Activated CD4-positive, alpha-beta T cell treated with anti-CD3 and anti-CD28 coated beads, Interleukin-2, amount 50 U/mL, for 1 hour (primary cell): ENCODE measurements around the gene VSTM4.

ENCODE experiments used
- DNase-seq: peaks from one replicate; pipeline ENCODE4 v3.0.0-alpha.2; 2020

The VSTM4 gene

DNA sequence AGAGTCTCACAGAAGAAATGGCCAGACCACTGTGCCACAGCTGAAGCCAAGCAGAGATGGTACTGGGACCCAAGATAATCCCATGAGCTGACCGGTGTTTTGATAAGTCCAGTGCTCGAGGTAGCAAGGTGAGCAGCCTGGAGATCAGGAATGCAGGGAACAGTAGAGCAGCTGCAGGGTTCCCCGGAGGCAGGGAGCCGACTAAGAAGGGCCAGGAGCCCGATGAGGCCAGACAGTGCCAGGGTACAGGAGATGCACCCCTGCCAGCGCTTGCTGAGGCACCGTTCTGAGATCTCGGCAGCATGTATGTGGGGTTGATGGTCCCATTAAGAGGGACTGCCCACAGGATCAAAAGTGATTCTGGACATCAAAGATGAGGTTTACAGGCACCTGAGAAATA is 47.1 kb downstream of the VSTM4 start:
- no peak for DNase-seq

DNA sequence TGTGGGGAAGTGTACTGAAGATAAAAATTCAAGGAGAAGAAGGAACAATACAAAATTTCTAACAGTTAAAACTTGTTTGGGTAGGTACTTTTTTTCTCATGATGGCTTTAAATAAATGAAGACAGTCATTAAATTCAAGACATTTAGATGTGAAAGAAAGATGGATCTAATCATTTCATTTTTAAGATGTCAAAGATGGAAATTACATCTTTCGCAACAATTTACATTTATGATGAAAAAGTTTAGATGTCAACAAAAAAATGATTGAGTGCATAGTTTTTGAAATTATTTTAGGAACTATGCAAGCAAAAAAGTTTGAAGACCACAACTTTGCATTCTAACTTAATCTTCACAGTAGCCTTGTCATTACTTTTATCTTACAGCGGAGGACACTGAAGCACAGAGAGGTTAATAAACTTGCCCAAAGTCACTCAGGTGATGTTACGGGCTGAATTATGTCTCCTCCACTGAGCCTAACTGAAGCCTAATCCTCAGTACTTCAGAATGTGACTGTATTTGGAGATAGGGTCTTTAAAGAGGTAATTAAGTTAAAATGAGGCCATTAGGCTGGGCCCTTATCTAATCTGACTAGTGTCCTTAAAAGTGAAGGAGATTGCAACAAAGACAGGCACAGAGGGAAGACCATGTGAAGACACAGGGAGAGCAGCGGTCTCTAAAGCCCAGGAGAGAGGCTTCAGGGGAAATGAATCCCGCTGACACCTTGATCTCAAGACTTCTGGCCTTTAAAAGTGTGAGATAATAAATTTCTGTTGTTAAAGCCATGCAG is 48.2 kb downstream of the VSTM4 start:
- DNase-seq: no peak

DNA sequence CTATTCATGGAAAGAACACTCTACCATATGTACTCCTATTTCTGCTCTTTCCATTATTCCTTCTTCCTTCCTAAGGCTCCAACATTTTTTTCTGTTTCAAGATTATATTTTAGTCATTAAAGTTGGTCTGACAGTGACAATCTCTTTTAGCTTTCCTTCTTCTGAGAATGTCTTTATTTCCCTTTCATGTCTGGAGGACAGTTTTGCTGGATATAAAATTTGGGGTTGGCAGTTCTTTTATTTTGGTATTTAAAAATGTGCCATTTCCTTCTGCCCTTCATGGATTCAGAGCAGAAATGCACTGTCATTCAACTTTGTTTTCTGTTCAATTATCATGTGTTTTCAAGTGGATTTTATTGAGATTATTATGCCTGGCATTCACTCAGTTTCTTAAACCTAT is 53.1 kb downstream of the VSTM4 start:
- DNase-seq: no peak

DNA sequence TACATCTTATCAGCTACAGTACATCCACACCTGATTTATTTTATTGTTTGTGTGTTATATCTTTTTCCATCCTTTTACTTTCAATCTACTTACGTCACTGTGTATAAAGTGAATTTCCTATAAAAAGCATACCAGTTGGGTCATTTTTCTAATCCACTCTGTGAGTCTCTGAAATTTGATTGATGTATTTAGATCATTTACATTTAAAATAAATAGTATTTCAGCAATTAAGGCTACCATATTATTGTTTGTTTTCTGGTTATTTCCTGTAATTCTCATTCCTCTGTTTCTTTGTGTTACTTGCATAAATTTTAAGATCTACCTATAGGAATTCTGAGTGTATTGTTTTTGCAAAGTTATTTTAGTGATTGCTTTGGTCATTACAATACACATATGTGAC is 53.7 kb downstream of the VSTM4 start:
- no peak for DNase-seq

DNA sequence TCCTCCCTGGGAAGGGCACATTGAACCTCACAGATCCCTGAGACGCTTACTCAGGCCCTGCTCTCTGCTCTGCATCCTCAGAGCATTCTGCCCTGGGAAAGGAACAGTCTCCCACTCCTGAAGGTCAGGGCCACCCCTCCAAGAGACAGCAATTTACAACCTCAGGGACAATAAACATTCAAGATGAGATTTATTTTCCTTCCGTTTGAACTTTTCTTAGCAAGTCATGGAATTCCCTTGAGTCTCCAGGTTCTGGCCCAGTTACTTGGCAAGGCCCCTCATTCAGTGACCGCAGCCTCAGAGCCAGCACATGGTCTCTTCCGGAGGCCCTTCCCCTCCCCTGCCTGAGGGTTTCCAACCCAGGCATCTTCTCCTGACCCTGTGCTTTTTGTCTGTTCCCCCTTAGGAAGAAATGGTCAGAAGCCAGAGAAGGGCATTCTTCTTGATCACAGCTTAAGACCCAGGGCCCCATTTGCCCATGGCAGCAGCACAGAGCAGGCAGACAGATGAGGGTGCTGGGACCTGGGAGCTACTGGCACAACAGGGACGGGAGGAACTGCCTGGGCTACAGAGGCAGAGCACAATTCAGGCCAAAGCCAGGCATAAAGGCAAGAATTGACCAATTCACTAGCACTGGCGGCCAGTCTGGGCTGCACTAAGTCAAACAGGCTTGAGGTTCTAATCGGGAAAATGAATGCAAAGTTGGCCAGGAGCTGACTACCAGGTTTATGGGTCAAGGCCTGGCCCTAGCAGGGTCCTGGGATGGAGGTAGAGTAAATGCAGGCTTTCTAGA is 56.7 kb downstream of the VSTM4 start:
- no peak for DNase-seq

DNA sequence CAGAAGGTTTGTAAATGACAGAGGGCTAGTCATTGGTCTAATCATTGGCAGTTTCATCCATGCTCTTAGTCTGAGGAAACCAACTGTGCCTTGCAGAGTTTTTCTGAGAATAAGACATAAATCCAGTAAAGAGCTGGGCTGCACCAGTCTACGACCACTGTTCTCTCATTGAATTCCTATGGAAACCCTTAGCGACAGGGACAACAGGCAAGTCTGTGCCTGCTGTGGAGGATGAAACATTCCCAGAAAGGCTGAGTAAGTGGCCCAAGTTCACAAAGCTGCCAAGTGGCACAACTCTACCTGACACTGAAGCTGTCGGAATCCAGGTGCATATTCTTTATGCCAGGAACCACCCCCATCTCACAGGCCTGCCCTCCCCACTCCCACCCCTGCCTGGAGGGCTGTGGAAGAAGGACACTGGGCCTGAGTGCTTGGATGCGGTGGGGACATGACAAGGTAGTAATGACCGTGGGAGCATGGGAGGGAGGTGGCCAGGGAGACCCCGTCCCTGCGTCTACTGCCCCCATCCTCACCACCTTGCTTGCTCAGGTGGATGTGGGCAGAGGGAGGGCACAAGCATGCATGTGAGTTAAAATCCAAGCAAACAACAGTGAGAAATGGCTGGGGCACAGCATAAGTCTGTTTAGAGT is 58.0 kb downstream of the VSTM4 start:
- DNase-seq: no peak

DNA sequence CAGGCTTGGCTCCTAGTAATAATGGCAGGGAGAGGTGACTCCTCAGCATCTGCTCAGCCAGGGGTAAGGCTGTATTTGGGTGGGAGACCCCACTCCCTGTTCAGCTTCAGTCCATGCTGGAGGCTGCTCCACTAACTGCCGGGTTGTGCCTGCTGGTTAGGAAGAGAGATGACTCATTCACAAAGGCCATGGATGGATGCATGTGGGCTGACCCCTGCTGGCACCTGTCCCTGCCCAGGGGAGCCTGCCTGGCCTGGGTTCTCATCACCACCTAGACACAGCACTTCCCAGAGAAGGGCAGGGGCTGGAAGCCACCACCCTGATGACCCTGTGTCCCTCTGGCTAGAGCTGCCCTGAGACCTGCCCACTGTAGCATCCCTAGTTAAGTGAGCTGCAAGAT is 59.0 kb downstream of the VSTM4 start:
- DNase-seq: no peak

DNA sequence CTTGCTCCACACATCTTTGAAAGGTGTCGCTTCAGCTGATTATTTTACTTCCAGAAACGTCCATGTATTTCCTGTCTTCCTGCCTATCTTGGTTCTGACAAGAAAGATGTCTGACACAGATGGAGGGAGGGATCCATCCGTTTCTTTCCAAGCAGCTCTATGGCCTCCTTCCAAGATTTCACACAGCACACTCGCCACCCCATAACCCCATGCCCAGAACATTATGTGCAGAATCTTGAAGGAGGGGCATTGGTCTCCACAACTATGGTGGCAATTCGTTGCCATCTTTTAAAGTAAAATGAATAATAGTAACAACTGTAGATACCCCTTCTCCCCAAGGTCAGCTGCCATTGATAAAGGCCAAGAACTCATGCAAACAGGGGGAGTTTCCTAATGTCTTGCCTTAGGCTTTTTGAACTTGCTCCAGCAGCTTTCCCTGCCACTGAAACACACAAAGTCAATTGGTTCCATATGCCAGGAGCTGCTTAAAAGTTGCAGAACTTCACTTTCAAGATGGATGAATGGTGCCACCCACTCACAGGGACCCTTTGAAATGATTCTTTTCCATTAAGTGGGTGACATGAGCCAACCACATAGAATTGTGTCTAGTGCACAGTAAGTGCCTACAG is 60.0 kb downstream of the VSTM4 start:
- no peak for DNase-seq

DNA sequence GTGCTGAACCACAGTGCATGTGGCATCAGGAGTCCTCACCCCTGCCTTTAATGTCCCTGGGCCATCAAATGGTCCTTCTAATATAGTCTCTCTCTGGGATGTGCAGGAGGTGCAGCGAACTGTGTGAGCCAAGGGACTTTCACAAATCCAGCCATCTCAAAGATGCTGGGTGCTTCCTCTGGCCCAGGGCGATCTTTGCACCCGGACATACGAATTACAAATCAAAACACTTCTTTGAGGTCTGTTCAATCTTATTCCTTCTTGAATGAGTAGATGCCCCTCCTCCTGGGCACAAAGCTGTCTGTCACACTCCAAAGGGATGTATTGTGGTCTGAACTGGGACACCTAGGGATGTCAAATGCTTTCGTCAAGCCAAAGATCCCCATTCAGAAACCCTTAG is 60.6 kb downstream of the VSTM4 start:
- DNase-seq: no peak

DNA sequence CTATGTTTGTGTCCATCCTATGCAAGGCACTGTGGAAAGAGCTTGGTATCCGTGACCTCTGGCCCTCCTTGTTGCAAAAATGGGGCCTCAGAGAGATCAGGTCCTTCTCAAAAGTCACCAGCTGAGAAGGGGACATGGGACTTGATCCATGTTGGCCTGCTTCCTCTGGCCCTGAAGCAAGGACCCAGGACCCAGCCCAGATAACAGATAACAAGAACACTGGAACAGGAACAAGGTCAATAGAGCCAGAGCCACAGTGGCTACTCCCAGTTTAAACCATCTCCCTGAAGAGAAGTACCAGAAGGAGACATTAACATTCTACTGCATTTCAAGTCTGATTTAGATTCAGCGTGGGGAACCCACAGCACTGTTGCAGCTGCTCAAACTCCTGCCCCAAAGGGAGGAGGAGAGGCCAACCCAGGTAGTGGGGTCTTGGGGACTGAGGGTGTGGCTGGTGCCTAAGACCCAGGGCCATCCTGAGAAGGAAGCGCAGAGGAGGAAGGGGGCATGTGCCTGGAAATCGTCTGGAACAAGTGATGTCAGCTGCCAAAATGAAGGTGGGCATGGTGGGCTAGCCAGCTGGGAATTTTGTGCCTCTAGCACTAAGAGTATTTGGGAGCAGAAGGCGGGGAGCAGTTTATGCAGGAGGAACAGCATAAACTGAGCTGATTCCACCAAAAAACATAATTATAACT is 61.2 kb downstream of the VSTM4 start:
- DNase-seq: no peak

DNA sequence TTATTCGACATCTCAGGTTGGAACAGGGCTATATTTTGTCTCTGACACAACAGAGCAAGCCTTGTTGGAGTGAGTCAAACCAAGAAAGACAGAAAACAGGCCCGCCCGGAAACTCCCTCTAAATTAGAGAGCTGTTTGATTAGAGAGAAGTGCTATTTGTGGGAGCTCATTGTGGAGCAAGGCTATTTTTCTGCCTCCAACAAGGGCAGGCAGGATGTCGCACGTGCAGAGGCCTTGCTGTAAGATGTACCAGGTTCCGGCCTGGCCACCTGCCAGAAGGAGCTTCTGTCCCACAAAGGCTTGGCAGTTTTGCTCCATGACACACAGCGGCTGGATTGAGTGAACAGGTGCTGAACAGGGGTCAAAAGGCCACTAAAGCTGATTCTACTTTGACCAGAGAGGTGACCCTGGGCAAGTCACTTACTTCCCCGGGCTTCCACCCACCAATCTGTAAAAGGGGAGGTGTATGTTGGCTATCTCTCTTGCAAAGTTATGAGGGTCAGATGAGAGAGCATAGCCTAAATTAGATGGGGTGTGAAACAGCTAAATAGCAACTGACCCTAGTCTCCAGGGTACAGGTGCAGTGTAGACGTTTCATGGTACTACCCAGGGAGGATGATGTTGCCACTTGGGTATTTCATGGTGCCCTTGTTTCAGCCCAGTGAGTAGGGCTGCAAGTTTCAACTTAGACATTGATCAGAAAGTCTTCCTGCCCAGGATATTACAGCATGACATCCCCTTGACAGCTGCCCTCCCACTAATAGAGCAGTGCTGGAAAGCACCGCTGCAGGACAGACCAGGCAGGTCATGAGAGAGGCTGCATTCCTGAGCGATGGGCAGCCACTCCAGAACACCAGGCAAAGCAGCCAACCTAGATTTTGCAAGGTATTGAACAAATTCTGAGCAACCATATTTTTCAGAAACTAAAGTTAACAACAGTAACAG is 62.0 kb downstream of the VSTM4 start:
- no peak for DNase-seq

DNA sequence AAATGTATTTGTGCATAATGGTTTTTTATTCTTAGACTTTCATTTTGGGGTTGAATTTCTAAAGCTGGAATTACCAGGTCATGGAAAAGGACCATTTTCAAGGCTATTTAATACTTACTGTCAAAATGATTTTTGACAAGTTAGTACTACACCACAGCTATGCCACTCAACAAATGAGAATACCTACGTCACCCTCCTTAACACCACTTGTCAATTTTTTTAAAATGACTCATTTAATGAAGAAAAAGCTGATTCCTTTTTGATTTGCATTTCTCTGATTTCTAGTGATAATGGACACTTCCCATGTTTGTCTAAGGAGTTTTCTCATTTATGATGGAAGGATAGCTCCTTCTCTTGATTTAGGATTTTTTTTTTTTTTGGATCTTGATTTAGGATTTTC is 63.3 kb downstream of the VSTM4 start:
- no peak for DNase-seq

DNA sequence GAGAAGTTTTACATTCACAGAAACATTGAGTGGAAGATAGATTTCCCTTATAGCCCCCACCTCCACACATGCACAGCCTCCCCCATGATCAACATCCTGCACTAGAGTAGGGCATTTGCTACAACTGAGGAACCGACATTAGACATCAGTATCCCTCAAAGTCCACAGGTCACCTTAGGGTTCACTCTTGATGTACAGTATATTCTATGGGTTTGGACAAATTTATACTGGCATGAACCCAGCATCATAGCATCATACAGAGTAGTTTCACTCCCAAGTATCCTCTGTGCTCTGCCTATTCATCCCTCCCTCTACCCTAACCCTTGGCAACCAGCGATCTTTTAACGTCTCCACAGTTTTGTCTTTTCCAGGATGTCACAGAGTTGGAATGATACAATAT is 64.4 kb downstream of the VSTM4 start:
- no peak for DNase-seq

DNA sequence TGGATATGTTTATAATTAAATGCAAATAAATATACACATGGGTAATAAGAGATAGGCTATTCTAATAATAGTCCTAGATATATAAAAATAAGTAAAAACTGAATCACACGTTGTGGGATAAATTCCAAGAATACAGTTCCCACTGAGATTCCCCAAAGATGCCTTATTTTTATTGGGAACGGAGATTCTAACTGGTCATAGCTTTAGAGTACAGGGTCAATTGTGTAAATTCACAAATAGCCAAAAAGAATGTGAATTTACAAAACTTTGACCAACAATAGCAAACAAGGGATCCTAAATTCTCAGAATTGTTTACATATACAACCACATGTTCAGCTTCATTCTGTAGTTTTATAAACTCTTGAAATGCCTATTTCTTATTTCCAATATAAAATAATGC is 65.0 kb downstream of the VSTM4 start:
- DNase-seq: no peak

DNA sequence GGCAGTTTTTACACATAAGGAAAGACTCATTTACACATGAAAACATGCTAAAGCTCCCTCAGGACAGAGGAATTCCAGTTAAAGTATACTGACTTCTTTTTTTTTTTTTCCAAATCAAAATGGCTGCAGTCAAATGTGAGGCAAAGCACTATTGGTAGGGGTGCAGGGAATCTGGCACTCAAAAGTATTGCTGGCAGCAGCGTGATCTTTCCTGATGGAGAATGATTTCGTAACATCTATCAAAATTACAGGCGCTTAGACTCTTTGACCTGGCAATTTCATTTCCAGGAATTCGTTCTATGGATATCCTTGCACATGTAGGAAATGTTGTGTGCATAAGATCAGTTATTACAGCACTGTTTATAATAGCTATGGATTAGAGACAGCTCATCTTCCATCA is 65.7 kb downstream of the VSTM4 start:
- no peak for DNase-seq

DNA sequence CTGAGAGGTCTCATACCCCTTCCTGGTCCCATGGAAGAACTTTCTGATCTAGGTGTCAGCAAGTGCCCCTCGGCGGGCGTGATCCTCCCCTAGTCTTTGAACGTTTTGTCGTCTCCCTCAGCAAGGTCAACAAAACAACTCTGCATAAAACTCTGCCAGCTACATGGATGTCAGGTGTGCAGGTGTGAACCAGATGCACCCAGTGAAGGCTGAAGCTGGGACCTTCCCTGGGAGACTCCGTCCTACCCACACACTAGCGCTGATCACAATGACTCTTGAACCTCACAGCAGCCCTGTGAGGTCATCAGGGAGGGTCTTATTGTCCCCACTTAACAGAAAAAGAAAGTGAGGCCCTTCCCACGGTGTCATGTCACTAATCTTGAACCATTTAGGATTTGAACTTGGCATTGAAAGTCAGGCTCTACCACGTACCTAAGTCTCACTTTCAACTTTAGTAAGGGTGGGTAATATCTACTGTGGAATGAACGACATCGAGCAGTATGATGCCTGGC is 68.1 kb downstream of the VSTM4 start:
- no peak for DNase-seq

DNA sequence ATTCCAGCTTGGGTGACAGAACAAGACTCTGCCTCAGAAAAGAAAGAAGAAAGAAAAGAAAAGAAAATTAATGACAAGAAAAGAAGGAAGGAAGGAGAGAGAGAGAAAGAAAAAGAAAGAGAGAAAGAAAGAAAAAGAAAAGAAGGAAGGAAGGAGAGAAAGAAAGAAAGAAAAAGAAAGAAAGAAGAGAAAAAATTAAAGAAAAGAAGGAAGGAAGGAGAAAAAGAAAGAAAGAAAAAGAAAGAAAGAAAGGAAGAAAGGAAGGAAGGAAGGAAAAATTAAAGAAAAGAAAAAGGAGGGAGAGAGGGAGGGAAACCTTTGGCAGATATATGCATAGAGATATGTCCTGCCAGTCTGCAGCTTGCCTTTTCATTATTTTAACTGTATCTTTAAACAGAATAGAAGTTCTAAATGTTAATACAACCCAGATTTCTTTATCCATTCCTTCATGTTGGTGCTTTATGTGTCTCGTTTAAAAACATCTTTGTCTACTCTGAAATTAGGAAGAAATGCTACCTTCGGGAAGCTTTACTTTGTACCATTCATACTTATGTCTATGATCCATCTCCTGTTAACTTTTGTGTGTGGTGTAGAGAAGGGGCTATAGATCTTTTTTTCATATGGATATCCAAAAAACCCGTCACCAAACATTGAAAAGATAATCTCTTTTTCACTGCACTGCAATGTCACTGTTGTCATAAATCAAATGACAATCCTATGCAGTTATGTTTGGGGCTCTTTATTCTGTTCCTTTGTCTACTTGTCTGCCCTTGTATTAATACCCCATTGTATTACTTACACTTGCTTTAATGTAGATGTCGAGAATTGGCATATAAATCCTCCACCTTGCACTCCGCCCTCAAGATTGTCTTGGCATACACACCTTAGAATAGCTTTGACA is 70.8 kb downstream of the VSTM4 start:
- no peak for DNase-seq

DNA sequence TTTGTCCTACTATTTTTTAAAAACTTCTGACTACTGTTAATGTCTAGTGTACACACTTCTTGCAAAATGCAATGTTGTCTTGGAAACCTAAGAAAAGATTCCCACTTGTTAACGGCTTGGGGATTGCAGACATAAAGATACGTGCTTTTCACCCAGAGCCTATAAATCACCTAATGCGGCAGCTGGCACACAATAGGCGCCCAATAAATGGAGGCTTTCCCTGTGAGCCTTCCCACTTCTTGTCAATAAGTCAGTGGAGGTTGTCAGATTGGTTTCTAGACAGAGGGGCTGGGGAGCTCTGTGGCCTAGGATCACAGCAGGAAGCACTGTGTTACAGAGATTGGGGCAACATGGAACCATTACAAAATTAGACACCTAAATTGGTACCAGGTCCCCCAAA is 74.7 kb downstream of the VSTM4 start:
- no peak for DNase-seq

DNA sequence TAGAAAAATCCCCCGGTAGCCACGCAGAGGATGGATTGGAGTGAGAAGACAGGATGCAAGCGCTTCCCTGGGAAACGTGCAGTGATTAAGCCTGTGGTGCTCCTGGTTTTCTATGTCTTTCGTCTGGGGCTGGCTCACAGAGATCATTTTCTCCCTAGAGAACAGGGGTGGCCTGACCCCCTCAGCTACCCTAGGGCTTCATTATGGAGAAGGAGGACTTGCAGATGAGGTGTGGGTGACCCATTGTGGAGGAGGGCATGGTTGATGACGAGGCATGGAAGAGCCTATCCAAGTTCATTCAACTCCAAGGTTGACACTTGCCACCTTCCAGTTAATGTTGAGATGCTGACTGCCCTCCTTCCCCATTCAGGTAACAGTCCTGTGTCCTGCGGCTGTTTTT is 75.9 kb downstream of the VSTM4 start:
- no peak for DNase-seq

DNA sequence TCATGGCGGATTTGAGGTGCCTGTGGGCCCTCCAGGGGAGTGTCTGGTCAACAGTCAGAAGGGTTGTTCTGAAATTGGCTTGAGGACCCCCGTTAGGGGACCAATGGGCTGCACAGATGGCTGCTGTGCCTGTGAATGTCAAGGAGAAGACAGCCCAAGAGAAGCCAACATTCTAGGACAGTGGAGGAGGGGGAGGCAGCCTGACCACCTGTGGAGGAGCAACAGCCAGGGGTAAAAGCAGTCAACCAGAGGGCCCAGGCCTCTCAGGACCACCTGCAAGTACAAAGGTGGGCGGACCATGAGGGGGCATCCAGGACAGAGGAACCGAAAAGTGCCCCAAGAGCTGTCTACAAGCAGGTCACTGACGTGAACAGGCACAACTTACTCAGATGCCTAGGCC is 76.6 kb downstream of the VSTM4 start:
- DNase-seq: no peak
